GM10847 (cell line): ENCODE data around the gene TSC22D2.
A peak's percentile ranks its signal among the peaks of the same experiment; 100 is the strongest.

Experiments used
- POLR2A ChIP-seq: IDR thresholded peaks from 2 replicates; pipeline ENCODE4 v1.6.1; 2011; ENCODE audit not compliant: insufficient read length; ENCODE audit errors: extremely low read depth

TSC22D2 gene

DNA sequence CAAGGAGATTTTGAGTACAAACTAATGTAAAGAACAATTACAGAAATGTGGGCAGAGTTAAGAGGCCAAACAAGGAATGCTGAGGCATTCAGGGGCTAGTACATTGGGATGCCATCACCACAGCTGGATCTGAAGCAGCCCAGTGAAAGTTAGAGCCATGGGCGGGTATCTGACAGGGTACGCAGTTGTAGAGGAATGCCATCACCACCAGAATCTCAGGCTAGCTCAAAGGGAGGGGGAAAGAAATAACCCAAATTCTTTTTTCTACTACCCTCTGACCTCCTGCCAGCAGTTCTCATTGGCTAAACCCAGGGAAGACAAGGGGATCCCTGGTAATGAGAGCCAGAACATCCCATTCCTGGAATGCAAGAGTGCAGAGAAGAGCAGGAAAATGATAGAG, 9.0 kb upstream of the TSC22D2 start:
- TF ChIP-seq POLR2A = no peak

DNA sequence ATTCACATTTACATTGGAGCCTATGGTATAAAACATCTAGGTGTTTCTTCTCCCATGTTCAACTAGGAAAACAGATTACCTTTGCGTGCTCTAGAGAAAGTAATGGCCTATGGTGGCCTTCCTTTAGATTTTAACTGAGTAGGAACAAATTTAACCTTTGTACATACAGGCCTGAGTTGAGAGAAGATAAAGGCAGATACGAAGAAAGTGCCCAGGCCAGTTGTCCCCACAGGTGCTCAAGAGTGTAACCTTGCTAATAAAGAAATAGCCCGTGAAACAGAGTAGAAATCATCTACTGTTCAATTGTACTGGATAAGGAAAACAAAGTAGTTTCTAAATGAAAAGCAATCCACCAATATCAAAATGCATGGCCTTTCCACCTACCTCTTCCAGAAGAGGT, 6.8 kb upstream of the TSC22D2 start:
- no peak for TF ChIP-seq POLR2A

DNA sequence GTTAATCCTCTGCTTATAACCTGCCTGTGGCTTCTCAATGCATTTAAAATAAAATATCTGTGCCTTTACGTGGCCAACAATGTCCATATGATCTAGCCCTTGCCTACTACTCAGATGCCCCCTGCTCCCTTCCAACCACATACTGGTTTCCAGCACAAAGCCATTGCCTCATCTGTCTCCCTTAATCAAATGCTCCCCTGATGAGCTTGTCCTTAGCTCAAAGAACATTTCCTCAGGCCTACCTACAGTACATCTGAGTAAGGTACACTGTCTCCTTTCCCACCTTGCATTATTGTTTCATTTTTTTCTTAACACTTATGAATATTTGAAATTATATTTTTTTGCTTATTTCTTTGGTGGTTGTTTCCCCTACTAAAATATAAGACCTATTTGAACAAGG, 5.9 kb upstream of the TSC22D2 start:
- no peak for TF ChIP-seq POLR2A

DNA sequence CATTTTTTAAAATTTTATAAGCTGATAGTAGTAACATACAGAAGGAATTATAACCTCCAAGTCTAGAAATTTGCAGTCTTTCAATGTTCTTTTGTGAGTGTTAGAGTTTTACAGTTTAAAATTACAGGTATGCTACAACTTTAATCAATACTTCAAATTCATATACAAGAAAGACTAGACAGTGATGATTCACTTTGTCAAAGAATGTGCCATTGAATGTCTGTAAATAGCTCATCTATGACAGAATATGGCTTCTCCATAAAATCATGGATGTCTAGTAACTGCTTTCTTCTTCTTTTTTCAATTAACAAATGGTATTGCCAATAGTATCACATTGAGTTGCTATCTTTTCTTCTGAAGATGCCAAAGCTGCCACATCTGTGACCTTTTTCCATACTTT, 4.1 kb upstream of the TSC22D2 start:
- TF ChIP-seq POLR2A = no peak

DNA sequence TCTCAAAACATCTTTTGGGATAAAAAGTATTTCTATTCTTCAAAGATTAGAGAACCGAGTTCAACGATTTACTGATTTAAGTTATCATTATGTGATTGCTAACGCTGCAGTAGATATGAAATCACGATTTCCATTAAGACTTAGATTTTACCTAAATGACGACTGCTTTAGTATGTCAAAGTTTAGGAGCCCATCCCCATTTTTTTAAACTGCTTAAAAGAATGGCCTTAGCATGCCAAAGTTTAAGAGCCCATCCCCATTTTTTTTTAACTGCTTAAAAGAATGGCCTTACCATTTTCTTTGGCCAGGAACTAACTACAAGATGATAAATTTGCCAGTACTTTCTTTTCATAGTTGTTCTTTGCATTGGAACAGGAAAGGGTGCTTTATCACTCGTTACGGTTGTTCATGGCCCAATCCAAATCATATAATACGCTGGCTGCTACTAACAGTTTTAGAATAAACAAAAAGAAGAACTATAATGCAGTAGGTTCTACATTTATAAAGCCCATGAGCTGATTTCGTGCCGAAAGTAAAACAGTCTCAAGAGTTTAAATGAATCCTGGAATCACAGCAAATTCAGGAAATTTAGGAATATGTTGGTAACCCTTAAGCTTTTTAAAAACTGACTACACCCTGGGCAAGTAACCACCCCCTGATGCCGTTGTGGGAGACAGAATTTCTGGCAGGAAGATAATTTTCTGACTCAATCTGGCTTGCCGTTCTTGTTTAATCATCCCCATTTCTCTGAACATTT, 869 bp upstream of the TSC22D2 start:
- TF ChIP-seq POLR2A = no peak

DNA sequence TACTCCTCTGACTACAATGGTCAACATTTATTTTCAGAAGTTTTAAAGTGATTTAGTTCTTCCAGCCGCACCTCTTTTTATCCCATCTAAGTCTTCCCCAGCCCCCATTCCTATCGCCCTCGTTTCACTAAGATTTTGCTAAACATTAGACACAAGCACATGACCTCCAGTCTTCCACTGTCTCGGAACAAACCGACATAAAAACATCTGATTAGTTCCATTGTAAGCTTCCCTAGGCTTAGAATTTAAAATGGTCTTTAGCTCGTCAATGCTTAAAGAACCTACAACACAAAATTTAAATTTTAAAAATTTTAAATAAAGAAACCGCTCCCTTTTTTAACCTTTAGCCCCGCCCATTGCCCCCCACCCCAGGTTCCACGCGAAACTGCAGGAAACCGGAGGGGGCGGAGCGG, 284 bp upstream of the TSC22D2 start:
- no peak for TF ChIP-seq POLR2A

DNA sequence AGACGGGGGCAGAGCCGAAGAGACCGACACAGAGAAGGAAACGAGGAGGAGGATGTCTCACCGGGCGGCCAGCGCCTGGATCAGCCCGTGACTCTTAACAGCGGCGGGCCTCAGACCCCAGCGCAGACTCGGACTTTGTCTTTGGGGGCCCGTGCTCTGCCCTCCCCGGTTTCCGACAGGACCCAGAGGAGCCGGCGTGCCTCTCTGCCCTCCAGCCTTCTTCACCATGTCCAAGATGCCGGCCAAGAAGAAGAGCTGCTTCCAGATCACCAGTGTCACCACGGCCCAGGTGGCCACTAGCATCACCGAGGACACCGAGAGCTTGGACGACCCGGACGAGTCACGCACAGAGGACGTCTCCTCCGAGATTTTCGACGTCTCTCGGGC, 1.0 kb downstream of the TSC22D2 start:
- TF ChIP-seq POLR2A = no peak

DNA sequence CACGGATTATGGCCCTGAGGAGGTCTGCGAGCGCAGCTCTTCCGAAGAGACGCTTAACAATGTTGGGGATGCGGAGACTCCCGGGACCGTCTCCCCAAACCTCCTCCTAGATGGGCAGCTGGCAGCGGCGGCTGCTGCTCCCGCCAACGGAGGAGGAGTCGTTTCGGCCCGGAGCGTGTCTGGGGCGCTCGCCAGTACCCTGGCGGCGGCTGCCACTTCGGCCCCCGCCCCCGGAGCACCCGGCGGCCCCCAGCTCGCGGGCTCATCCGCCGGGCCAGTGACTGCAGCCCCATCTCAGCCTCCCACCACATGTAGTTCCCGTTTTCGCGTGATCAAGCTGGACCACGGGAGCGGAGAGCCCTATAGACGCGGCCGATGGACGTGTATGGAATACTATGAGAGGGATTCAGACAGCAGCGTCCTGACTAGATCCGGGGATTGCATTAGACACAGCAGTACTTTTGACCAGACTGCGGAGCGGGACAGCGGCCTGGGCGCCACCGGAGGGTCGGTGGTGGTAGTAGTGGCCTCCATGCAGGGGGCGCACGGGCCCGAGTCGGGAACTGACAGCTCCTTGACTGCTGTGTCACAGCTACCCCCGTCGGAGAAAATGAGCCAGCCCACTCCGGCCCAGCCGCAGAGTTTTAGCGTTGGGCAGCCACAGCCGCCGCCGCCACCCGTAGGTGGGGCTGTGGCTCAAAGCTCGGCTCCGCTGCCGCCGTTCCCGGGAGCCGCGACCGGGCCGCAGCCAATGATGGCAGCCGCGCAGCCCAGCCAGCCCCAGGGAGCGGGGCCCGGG, 1.6 kb downstream of the TSC22D2 start:
- peak; percentile 33 for TF ChIP-seq POLR2A

DNA sequence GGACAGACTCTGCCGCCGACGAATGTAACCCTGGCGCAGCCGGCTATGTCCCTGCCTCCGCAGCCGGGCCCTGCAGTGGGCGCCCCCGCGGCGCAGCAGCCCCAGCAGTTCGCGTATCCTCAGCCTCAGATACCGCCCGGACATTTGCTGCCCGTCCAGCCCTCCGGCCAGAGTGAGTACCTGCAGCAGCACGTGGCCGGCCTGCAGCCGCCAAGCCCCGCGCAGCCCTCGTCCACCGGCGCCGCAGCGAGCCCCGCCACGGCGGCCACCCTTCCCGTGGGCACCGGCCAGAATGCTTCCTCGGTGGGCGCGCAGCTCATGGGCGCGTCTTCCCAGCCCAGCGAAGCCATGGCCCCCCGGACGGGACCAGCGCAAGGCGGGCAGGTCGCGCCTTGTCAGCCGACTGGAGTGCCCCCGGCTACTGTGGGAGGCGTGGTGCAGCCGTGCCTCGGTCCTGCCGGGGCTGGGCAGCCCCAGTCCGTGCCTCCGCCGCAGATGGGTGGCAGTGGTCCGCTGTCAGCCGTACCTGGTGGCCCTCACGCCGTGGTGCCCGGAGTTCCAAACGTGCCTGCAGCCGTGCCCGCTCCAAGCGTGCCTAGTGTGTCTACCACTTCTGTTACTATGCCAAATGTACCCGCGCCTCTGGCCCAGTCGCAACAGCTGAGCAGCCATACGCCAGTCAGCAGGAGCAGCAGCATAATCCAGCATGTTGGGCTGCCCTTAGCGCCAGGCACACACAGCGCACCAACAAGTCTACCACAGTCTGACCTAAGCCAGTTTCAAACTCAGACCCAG, 2.4 kb downstream of the TSC22D2 start:
- no peak for TF ChIP-seq POLR2A

DNA sequence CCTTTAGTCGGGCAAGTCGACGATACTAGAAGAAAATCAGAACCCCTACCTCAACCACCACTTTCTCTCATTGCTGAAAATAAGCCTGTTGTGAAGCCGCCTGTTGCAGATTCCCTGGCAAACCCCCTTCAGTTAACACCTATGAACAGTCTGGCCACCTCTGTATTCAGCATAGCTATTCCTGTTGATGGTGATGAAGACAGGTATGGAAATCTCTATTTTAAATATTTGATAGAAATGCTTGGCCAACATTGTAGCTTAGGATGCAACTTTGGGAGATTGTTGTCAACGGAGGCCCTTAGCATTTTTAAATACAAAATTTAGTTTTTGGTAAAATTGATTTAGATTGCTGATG, 3.0 kb downstream of the TSC22D2 start:
- no peak for TF ChIP-seq POLR2A

DNA sequence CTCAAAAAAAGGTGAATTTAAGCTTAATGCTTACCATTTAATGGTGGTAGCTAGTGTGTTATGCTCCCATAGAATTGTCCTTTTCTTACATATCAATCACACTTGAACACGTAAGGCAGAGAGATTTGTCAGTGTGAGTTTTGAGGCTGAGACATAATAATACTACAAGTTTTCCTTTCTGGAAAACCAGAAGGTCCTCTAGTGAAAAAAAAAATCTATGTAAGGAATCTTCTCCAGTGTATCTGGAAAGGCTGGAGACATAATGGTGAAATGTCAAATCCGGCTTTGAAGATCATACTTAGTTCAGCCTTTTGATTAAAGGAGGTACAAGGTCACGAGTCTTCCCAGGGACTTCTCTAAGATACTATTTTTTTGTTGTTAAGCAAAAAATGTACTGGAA, 3.4 kb downstream of the TSC22D2 start:
- TF ChIP-seq POLR2A = no peak

DNA sequence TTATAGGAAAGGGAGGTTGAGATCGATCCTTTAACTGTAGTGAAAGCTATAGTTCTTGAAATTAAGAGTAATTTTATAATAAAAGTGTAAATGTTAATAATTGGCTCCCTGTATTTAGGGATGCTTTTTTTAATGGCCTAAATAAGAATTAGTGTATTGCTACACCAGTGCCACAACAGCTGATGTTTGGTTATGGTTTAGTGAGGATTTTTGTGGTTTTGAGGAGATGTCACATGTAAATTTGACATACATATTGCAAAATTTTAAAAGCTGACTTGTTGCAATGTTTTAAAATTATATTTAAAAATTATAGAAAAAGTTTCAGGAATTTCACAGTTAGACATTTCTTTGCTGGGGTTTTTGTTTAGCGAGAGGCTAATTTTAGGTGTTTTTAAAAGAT, 3.9 kb downstream of the TSC22D2 start:
- no peak for TF ChIP-seq POLR2A

DNA sequence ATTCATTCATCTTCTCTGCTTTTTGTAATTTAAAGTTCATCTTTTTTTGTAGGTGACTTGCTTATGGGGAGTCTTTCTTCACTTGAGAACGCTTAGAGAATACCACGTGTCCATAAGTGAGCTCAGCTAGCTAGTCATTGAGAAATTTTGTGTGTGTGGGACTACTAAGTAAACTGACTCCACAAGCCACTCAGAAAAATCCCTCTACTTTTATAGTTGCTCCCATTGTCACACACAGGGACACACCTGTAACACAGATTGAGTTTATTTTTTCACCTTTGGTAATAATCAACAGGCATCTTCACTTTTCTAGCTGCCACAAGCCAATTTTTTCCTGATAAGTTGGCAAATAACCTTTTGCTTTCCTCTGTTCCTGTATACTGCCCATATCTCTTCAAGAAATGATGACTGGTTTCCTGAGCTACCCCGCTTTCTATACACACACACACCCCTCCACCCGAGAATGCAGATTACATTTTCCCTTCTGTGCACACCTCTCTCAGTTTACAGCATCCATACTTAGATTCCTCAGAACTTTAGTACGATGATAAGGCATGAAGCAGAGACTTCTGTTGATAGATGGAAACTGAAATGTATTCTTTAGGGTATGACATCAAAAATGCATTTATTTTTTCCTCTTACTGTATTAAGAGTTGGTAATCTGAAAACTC, 4.6 kb downstream of the TSC22D2 start:
- TF ChIP-seq POLR2A = no peak

DNA sequence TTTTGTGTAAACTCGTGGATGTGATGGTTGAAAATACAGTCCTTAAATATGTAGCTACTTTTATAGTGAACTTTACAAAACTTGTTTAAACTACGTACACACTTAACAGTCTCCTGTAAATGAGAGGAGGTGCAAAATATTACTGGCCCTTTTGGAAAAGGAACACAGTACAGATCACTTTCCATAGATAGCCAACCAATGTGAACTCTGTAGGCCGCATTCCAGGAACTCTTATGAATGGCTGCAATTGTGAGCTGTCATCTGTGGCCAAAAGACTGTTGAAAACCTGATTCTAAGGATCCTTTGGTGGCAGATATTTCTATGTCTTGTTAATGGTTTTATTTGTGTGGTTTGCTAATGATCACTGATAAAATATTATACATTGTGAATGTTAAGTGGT, 6.2 kb downstream of the TSC22D2 start:
- no peak for TF ChIP-seq POLR2A

DNA sequence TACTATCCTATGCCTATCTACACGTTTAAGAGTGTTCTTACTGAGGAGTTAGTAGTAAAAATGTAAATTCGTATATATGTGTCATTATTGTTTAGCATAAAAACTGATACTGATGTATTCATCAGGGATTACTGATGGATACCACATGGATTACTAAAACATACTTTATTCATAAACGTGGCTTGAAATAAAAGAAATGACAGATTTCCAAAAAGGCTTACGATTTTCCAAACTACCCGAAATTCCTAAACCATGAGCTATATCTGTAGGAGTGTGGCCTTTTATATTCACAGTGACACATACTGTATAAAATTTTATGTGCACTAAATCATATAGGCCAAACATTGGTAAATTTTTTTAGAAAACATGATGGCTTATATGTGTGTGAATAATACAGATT, 6.9 kb downstream of the TSC22D2 start:
- no peak for TF ChIP-seq POLR2A

DNA sequence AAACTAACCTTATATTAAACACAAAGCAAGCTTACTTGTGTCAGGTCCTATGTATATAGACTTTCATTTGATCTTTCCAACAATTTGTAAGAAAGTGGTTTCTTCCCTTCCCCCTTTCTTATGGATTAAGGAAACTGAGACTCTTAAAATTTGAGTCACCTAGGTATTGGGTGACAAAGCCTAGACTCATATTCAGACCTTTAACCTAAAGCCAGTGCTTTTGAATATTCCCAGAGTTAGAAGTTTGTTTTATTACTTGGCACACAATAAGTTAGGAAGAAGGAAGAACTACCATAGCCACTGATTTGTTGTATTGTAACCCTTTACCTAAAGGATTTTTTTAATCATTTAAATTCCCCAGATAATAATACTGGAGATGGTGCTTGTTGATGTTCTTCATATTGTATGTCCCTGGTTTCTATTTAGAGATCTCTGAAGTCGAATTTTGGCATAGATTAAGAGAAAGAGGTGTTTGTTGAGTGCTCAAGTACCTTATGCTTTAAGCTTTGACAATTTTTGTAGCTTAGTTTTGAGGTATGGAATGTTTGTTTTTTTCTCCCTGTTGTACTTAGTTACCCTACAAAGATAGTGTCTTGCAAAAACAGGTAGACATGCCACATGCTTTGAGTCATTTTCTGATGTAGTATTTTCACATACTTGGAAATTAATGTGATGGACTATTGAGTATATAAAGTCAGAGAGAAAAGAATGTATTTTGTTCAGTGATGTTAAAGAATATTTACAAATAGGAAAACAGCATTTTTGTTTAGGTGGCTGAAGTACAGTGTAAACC, 11.2 kb downstream of the TSC22D2 start:
- TF ChIP-seq POLR2A = no peak
